SK-N-SH treated with all-trans-retinoic acid at 6 μM for 48 hours (cell line): ENCODE results near the gene TRAF7.

ENCODE experiments used
- ATAC-seq: fragments of 200-7000 bp; cut with Tn5 transposase; 3 replicates; pipeline ENCODE4 v1.9.1; 2020; ENCODE audit warnings: mild to moderate bottlenecking, moderate library complexity
- BACH2 ChIP-seq: fragments of 250-450 bp; sonication (Bioruptor Pico); IDR thresholded peaks from 2 replicates; pipeline ENCODE4 v1.9.0; 2021; ENCODE audit warnings: mild to moderate bottlenecking, borderline replicate concordance
- CSRNP3 ChIP-seq: fragments of 250-450 bp; sonication (Bioruptor Pico); IDR thresholded peaks from 2 replicates; pipeline ENCODE4 v1.5.1; 2021; ENCODE audit warnings: mild to moderate bottlenecking, moderate library complexity
- ESRRG ChIP-seq: fragments of 250-450 bp; sonication (Bioruptor Pico); IDR thresholded peaks from 2 replicates; pipeline ENCODE4 v1.6.1; 2021; ENCODE audit warnings: mild to moderate bottlenecking
- GLIS3 ChIP-seq: fragments of 250-450 bp; sonication (Bioruptor Pico); IDR thresholded peaks from 2 replicates; pipeline ENCODE4 v1.5.0; 2020; ENCODE audit warnings: mild to moderate bottlenecking, moderate library complexity
- ISL1 ChIP-seq: fragments of 250-450 bp; sonication (Bioruptor Pico); IDR thresholded peaks from 2 replicates; pipeline ENCODE4 v2.1.2; 2022; ENCODE audit warnings: mild to moderate bottlenecking, moderate library complexity
- OSR1 ChIP-seq: fragments of 250-450 bp; sonication (Bioruptor Pico); IDR thresholded peaks from 2 replicates; pipeline ENCODE4 v1.8.0; 2022; ENCODE audit warnings: moderate library complexity, mild to moderate bottlenecking, inconsistent platforms
- PATZ1 ChIP-seq: fragments of 250-450 bp; sonication (Bioruptor Pico); IDR thresholded peaks from 2 replicates; pipeline ENCODE4 v1.8.0; 2020; ENCODE audit warnings: mild to moderate bottlenecking, moderate library complexity, borderline replicate concordance
- RARB ChIP-seq: fragments of 250-450 bp; sonication (Bioruptor Pico); IDR thresholded peaks from 2 replicates; pipeline ENCODE4 v1.8.0; 2021; ENCODE audit warnings: mild to moderate bottlenecking, moderate library complexity
- SNAI2 ChIP-seq: fragments of 250-450 bp; sonication (Bioruptor Pico); IDR thresholded peaks from 2 replicates; pipeline ENCODE4 v1.5.0; 2020; ENCODE audit warnings: mild to moderate bottlenecking, moderate library complexity
- TCF4 ChIP-seq: fragments of 250-450 bp; sonication (Bioruptor Pico); IDR thresholded peaks from 2 replicates; pipeline ENCODE4 v1.8.0; 2021; ENCODE audit warnings: mild to moderate bottlenecking, moderate library complexity, borderline replicate concordance
- TOX ChIP-seq: fragments of 250-450 bp; sonication (Bioruptor Pico); IDR thresholded peaks from 2 replicates; pipeline ENCODE4 v1.8.0; 2021; ENCODE audit warnings: mild to moderate bottlenecking, moderate library complexity, borderline replicate concordance
- TSHZ2 ChIP-seq: fragments of 250-450 bp; sonication (Bioruptor Pico); IDR thresholded peaks from 2 replicates; pipeline ENCODE4 v1.5.0; 2020; ENCODE audit warnings: mild to moderate bottlenecking, moderate library complexity
- ZC3H10 ChIP-seq: fragments of 250-450 bp; sonication (Bioruptor Pico); IDR thresholded peaks from 2 replicates; pipeline ENCODE4 v1.5.1; 2021; ENCODE audit warnings: mild to moderate bottlenecking, moderate library complexity
- ZFP3 ChIP-seq: fragments of 250-450 bp; sonication (Bioruptor Pico); IDR thresholded peaks from 2 replicates; pipeline ENCODE4 v1.5.0; 2020; ENCODE audit warnings: mild to moderate bottlenecking, moderate library complexity
- ZFP30 ChIP-seq: fragments of 450-650 bp; formaldehyde crosslinking; IDR thresholded peaks from 2 replicates; pipeline ENCODE4 v1.5.0; 2022; ENCODE audit warnings: mild to moderate bottlenecking, moderate library complexity
- ZNF565 ChIP-seq: fragments of 450-650 bp; formaldehyde crosslinking; conservative IDR thresholded peaks from 2 replicates; pipeline ENCODE4 v1.5.0; 2020; ENCODE audit warnings: low read depth, mild to moderate bottlenecking, moderate library complexity
- ZNF70 ChIP-seq: fragments of 450-650 bp; formaldehyde crosslinking; IDR thresholded peaks from 2 replicates; pipeline ENCODE4 v1.5.0; 2020; ENCODE audit warnings: mild to moderate bottlenecking, moderate library complexity
- ZNF8 ChIP-seq: fragments of 450-650 bp; formaldehyde crosslinking; IDR thresholded peaks from 2 replicates; pipeline ENCODE4 v1.5.0; 2020; ENCODE audit warnings: mild to moderate bottlenecking, moderate library complexity

The TRAF7 gene

DNA sequence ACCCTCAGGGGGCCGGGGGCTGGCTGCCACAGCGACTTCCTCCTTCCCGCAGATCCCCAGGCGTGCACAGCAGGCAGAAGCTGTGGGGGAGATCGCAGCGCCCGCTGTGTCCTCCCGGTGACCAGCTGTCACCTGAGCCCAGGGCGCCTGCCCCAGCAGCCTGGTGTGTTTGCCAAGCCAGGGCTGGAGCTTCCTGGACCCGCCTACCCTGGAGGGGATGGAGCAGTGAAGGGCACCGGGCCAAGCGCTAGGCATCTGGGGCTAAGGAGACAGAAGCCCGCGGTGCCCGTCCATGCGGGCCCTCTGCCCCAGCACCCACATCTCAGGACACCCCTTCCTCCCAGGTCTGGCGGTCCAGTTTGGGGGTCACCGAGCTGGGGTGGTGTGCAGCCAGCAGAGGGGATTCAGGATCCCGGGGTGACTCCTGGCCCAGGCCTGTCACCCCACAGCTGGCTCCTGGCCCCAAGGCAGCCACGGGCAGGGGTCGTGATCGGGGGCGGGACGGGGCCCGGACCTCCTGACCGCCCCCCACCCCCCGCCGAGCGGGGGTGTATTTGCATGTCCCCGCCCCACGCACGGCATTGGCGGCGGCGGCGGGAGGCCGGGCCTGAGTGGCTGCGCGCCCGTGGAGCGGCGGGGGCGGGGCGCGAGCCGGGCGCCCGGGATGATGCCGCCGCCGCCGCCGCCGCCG, 7.5 kb upstream of the TRAF7 start, which contains the start of gene RAB26:
TSS of gene RAB26 (plus strand) at position 645 of the 691 bp plus-strand sequence. CDS start 159 bp downstream, outside the sequence.
- TF ChIP-seq BACH2 (CRISPR knock-in tag) (no peak), TCF4 (peak; percentile 26; the same call in 1 of the 2 replicates), ZNF70 (CRISPR knock-in tag) (0 out of 2 replicates have a peak, but pooled peaks have one; percentile 6), OSR1 (CRISPR knock-in tag) (no peak)
- ATAC-seq, result peak; percentile 64

- ATAC-seq, result peak; percentile 4
- no peak for TF ChIP-seq OSR1 (CRISPR knock-in tag)
- TF ChIP-seq PATZ1 (CRISPR knock-in tag), result 0 out of 2 replicates have a peak, but pooled peaks have one; percentile 22
Observed at GRCh38 chr16:2148714-2149629, 6.6 kb upstream of the TRAF7 start.

DNA sequence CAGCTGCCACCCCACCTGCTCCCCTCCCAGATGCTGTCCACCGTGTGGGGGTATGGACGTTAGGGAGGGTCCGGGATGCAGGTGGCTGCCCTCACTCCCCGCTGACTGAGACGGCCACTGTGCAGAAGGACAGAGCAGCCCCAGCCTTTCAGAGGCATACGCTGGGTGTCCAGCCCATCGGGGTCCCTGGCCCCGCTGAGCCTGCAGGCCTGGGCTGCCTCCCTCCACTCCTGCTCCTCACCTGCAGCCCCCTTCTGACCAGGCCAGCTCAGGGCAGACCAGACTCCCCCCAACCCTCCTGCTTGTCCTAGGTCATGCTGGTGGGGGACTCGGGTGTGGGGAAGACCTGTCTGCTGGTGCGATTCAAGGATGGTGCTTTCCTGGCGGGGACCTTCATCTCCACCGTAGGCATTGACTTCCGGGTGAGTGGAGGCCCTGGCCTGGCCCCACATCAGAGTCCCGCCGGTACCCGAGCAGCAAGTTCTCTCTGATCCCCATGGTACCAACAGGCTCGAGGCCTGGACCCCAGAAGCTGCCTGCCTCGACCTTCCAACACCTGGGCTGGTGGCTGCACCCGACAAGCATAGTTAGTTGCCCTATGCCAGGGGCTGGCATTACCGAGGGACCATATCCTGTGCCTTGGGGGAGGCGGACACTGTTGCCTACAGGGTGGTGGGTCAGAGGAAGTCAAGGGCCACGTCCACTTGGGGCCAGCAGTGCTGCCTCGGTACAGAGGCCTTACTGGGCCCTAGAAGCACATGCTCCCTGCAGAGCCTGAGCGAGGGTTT, 5.8 kb upstream of the TRAF7 start:
- peak; percentile 16 for ATAC-seq

More for the DNA sequence above, 5.8 kb upstream of the TRAF7 start:
- TF ChIP-seq ISL1 (CRISPR knock-in tag) (no peak), TCF4 (no peak), ZFP30 (CRISPR knock-in tag) (no peak), ESRRG (CRISPR knock-in tag) (no peak), GLIS3 (CRISPR knock-in tag) (no peak), ZFP3 (CRISPR knock-in tag) (no peak), PATZ1 (CRISPR knock-in tag) (no peak), RARB (CRISPR knock-in tag) (no peak), OSR1 (CRISPR knock-in tag) (no peak), TOX (CRISPR knock-in tag) (no peak), ZNF8 (no peak), CSRNP3 (CRISPR knock-in tag) (no peak), ZNF70 (CRISPR knock-in tag) (no peak), ZNF565 (CRISPR knock-in tag) (no peak), ZC3H10 (CRISPR knock-in tag) (no peak), SNAI2 (CRISPR knock-in tag) (no peak), TSHZ2 (no peak), BACH2 (CRISPR knock-in tag) (no peak)
